GM12878 (cell line): ENCODE data around the gene INO80. TPM values are rescaled to one million over a fixed set of nuclear protein-coding genes. Genes with fewer than 3 reads are reported as not detected.

Experiments
- ATAC-seq: fragments of 200-7000 bp; cut with Tn5 transposase; 3 replicates; pipeline ENCODE4 v1.9.1; 2020; ENCODE audit warnings: mild to moderate bottlenecking, moderate library complexity
- Bru-seq: library from RNA; stranded (reverse); fragments of 400-500 nt; gene quantifications from one replicate; lab custom pipeline; 2021; lab: Mats Ljungman, UMichigan
- BruChase-seq, 2 experiments: library from RNA; stranded (reverse); fragments of 400-500 nt; gene quantifications; one replicate each; lab custom pipeline; 2021; lab: Mats Ljungman, UMichigan
- BruUV-seq: library from RNA; stranded (reverse); fragments of 400-500 nt; replicated peaks from 2 replicates; lab custom pipeline; 2021; lab: Mats Ljungman, UMichigan
- CTCF ChIA-PET: fragments of 300-600 bp; sonication (Branson Sonifier 250); formaldehyde crosslinking; extraction: SDS; loops from one replicate; lab custom pipeline; 2021; ENCODE audit warnings: inconsistent platforms; lab: Yijun Ruan, JAX
- POLR2A ChIA-PET: fragments of 350-600 bp; formaldehyde crosslinking; extraction: SDS; loops from one replicate; lab custom pipeline; 2021; ENCODE audit warnings: inconsistent platforms; lab: Charles Lee
- RAD21 ChIA-PET: fragments of 300-600 bp; sonication (Branson Sonifier 250); formaldehyde crosslinking; loops from one replicate; lab custom pipeline; 2023; ENCODE audit warnings: antibody characterized with exemption; ENCODE audit not compliant: unreplicated experiment; lab: Charles Lee
- SMC1A ChIA-PET: fragments of 300-600 bp; sonication (Branson Sonifier 250); formaldehyde crosslinking; loops from one replicate; lab custom pipeline; 2023; ENCODE audit not compliant: unreplicated experiment, uncharacterized antibody; lab: Charles Lee
- DNase-seq: peaks from one replicate; pipeline ENCODE4 v3.0.0-alpha.2; 2011; ENCODE audit warnings: low read depth, low spot score
- FAIRE-seq: peaks from 3 replicates; lab custom pipeline; 2011; peaks lifted over from hg19 to GRCh38; lab: Jason Lieb, UNC
- H2AFZ ChIP-seq: 2 replicates; pipeline ENCODE4 v1.6.0; 2011; ENCODE audit warnings: low read depth, low read length, control low read depth; ENCODE audit not compliant: control insufficient read depth
- H3K27ac ChIP-seq: 2 replicates; pipeline ENCODE4 v1.5.1; 2011; ENCODE audit warnings: control low read depth; ENCODE audit not compliant: control insufficient read depth, insufficient read depth
- H3K27me3 ChIP-seq, 2 experiments: replicated peaks in 1 of 2; 2 replicates each; pipeline versions ENCODE4 v1.6.0 to v1.6.1; 2011; ENCODE audit warnings: low read length in 1 of 2; ENCODE audit not compliant: control insufficient read depth in 2 of 2, insufficient read depth in 2 of 2
- H3K36me3 ChIP-seq, 2 experiments: 2 replicates each; pipeline ENCODE4 v1.5.1; 2011; ENCODE audit warnings: low read length in 1 of 2; ENCODE audit not compliant: control insufficient read depth in 2 of 2, insufficient read depth in 2 of 2
- H3K4me1 ChIP-seq: 2 replicates; pipeline ENCODE4 v1.6.1; 2011; ENCODE audit warnings: mild to moderate bottlenecking, low read length, moderate library complexity, mixed read lengths; ENCODE audit not compliant: control insufficient read depth, insufficient read depth
- H3K4me2 ChIP-seq: 2 replicates; pipeline ENCODE4 v1.6.0; 2011; ENCODE audit warnings: control low read depth; ENCODE audit not compliant: control insufficient read depth, insufficient read depth
- H3K4me3 ChIP-seq: fragments of 200-600 bp; sonication (generic); 2 replicates; pipeline ENCODE4 v1.5.1; 2016
- H3K79me2 ChIP-seq: 2 replicates; pipeline ENCODE4 v1.6.0; 2011; ENCODE audit warnings: low read length; ENCODE audit not compliant: control insufficient read depth, insufficient read depth
- H3K9ac ChIP-seq: 2 replicates; pipeline ENCODE4 v1.8.0; 2011; ENCODE audit warnings: low read length, control low read depth, mixed read lengths; ENCODE audit not compliant: control insufficient read depth, insufficient read depth
- H3K9me3 ChIP-seq: replicated peaks from 3 replicates; pipeline ENCODE4 v1.5.1; 2011; ENCODE audit warnings: mild to moderate bottlenecking, low read length; ENCODE audit not compliant: control insufficient read depth, insufficient read depth
- H4K20me1 ChIP-seq: 2 replicates; pipeline ENCODE4 v1.6.0; 2011; ENCODE audit not compliant: control insufficient read depth, insufficient read depth
- BCL11A ChIP-seq: IDR thresholded peaks from 2 replicates; pipeline ENCODE4 v1.6.1; 2011; ENCODE audit warnings: low read depth, low read length
- BHLHE40 ChIP-seq, 2 experiments: fragments of 450-650 bp in 1 of 2; IDR thresholded peaks; 2 replicates each; pipeline ENCODE4 v1.6.1; 2011 to 2017; ENCODE audit warnings: low read depth in 2 of 2, borderline replicate concordance in 1 of 2, improper control_type of control experiment in 1 of 2, low read length in 1 of 2, mild to moderate bottlenecking in 1 of 2
- EED ChIP-seq: sonication (generic); IDR thresholded peaks from 2 replicates; pipeline ENCODE4 v1.6.1; 2016; ENCODE audit warnings: antibody characterized with exemption, low read depth
- ELK1 ChIP-seq: IDR thresholded peaks from 2 replicates; pipeline ENCODE4 v1.6.1; 2012; ENCODE audit warnings: low read depth, low read length, improper control_type of control experiment
- FOXM1 ChIP-seq: IDR thresholded peaks from 2 replicates; pipeline ENCODE4 v1.6.1; 2012; ENCODE audit warnings: low read depth, mild to moderate bottlenecking, inconsistent platforms, low read length, moderate library complexity
- IRF4 ChIP-seq: IDR thresholded peaks from 2 replicates; pipeline ENCODE4 v1.6.1; 2011; ENCODE audit warnings: low read depth, low read length
- IRF5 ChIP-seq: fragments of 450-650 bp; IDR thresholded peaks from 2 replicates; pipeline ENCODE4 v1.6.1; 2017; ENCODE audit warnings: borderline replicate concordance
- MTA2 ChIP-seq: fragments of 450-650 bp; IDR thresholded peaks from 2 replicates; pipeline ENCODE4 v1.6.1; 2016; ENCODE audit warnings: low read depth, mild to moderate bottlenecking, moderate library complexity
- MYB ChIP-seq: fragments of 150-350 bp; IDR thresholded peaks from 2 replicates; pipeline ENCODE4 v1.6.1; 2014; ENCODE audit warnings: mild to moderate bottlenecking, low read depth, low read length, borderline replicate concordance
- NFYA ChIP-seq: IDR thresholded peaks from 2 replicates; pipeline ENCODE4 v1.6.1; 2011; ENCODE audit warnings: low read depth, mild to moderate bottlenecking, low read length, improper control_type of control experiment, borderline replicate concordance
- POLR2AphosphoS5 ChIP-seq: IDR thresholded peaks from 2 replicates; pipeline ENCODE4 v1.6.1; 2011; ENCODE audit warnings: mild to moderate bottlenecking, low read length, inconsistent platforms
- RCOR1 ChIP-seq: conservative IDR thresholded peaks from 2 replicates; pipeline ENCODE4 v1.6.1; 2012; ENCODE audit warnings: low read depth, low read length, improper control_type of control experiment
- RELA ChIP-seq: fragments of 450-650 bp; IDR thresholded peaks from 2 replicates; pipeline ENCODE4 v1.8.0; 2014; ENCODE audit warnings: borderline replicate concordance; ENCODE audit not compliant: partially characterized antibody
- SIX5 ChIP-seq: IDR thresholded peaks from 2 replicates; pipeline ENCODE4 v1.6.1; 2011; ENCODE audit warnings: mild to moderate bottlenecking, low read depth, low read length, moderate library complexity; ENCODE audit not compliant: severe bottlenecking
- ZNF24 ChIP-seq: fragments of 450-650 bp; IDR thresholded peaks from 2 replicates; pipeline ENCODE4 v1.6.1; 2017; ENCODE audit warnings: antibody characterized with exemption, mild to moderate bottlenecking
- ZNF622 ChIP-seq: fragments of 450-650 bp; IDR thresholded peaks from 2 replicates; pipeline ENCODE4 v1.6.1; 2017; ENCODE audit warnings: mild to moderate bottlenecking, inconsistent platforms
- WGBS: methylation state at CpG from one replicate; pipeline ENCODE4 v1.1.6; 2016; ENCODE audit warnings: low lambda C conversion rate; ENCODE audit not compliant: insufficient replicate concordance, insufficient coverage; ENCODE audit errors: missing lambda C conversion rate; 5-methylcytosine and 5-hydroxymethylcytosine counted together
- in situ Hi-C: fragments of 300-500 bp; cut with MboI; formaldehyde crosslinking; loops from 9 replicates; pipeline ENCODE4 v1.14.3; 2018; ENCODE audit warnings: mixed read lengths
- intact Hi-C: fragments of 100-400 bp; cut with micrococcal nuclease; formaldehyde crosslinking; loops from one replicate; pipeline ENCODE4 v1.14.2; 2022; ENCODE audit not compliant: unreplicated experiment
- long read RNA-seq, 2 experiments: library from polyadenylated mRNA; unstranded; transcript quantifications; one replicate each; pipeline ENCODE4 v2.0.0, GENCODE V29; 2019 to 2020
- polyA minus RNA-seq, 3 experiments: library from RNA; depleted of rRNA, polyadenylated mRNA; stranded (reverse); fragments of >200 nt; gene quantifications; 2 replicates each; pipeline ENCODE4 v1.2.3, GENCODE V29; 2011
- polyA plus RNA-seq, 11 experiments: library from polyadenylated mRNA; depleted of rRNA in 4 of 11; unstranded in 6 of 11; stranded (reverse) in 5 of 11; fragments of >200 nt; fragmentation: Nextera tagmentation in 4 of 11; fragmentation: Illumina TruSeq in 1 of 11; extraction: Ambion mirVana in 4 of 11; extraction: Trizol in 1 of 11; gene quantifications; 1 replicate in 1 of 11; 2 replicates in 10 of 11; pipeline versions ENCODE4 v1.2.1 to v1.2.3, GENCODE V29; 2011 to 2016; ENCODE audit warnings: inconsistent platforms in 2 of 11, missing spikeins in 2 of 11, low read depth in 1 of 11
- total RNA-seq, 4 experiments: library from RNA; depleted of rRNA in 3 of 4; stranded (reverse); fragments of >200 nt in 3 of 4; fragmentation: Illumina TruSeq in 1 of 4; extraction: Trizol in 1 of 4; gene quantifications; 2 replicates each; pipeline versions ENCODE4 v1.2.1 to v1.2.3, GENCODE V29; 2013 to 2021

The INO80 gene
- 59.4 and 61.7 TPM in 2 replicates for total RNA-seq (2013; cell fraction: nucleolus; rRNA removed)
- total RNA-seq (2014; rRNA removed): 22.8 and 24.5 TPM in 2 replicates
- 18.6 and 22.7 TPM in 2 replicates for total RNA-seq (2014; rRNA removed; fragmentation: Illumina TruSeq; extraction: Trizol)
- 24.4 and 25.0 TPM in 2 replicates for total RNA-seq (2021)
- polyA plus RNA-seq (2011; ENCODE audit: low read depth): 5.8 TPM
- 4.9 and 6.7 TPM in 2 replicates for polyA plus RNA-seq (2011; rRNA removed)
- 6.8 and 7.0 TPM in 2 replicates for polyA plus RNA-seq (2011; cell fraction: cytosol; rRNA removed)
- 9.0 and 12.8 TPM in 2 replicates for polyA plus RNA-seq (2011; cell fraction: nucleus; rRNA removed)
- 8.6 and 9.7 TPM in 2 replicates for polyA plus RNA-seq (2012)
- 19.2 and 23.4 TPM in 2 replicates for polyA plus RNA-seq (2014; fragmentation: Illumina TruSeq; extraction: Trizol)
- polyA plus RNA-seq (2014; fragmentation: Nextera tagmentation; extraction: Ambion mirVana): 1 to 10 TPM; 4.5 to 5.0 TPM
- polyA plus RNA-seq (2014; rRNA removed): 20.1 and 23.1 TPM in 2 replicates
- polyA plus RNA-seq (2016; fragmentation: Nextera tagmentation; extraction: Ambion mirVana): 1 to 10 TPM; 9.7 TPM
- 9.6 and 12.8 TPM in 2 replicates for polyA minus RNA-seq (2011; rRNA and poly(A)+ RNA removed)
- polyA minus RNA-seq (2011; cell fraction: cytosol; rRNA and poly(A)+ RNA removed): 5.7 and 10.0 TPM in 2 replicates
- polyA minus RNA-seq (2011; cell fraction: nucleus; rRNA and poly(A)+ RNA removed): 13.8 and 14.5 TPM in 2 replicates
- Bru-seq, nascent RNA: percentile 75 among the genes with signal in this experiment
- percentile 76 among the genes with signal in this experiment for BruChase-seq, experiment 1, labeled RNA remaining after a 6-hour chase
- BruChase-seq, experiment 2, labeled RNA remaining after a 2-hour chase: percentile 78 among the genes with signal in this experiment
- long read RNA-seq, experiment 1, partial matches to known transcripts: 3 of 4 reads
- long read RNA-seq, experiment 1, other reads (novel, unspliced or antisense): 1 of 4 reads
- long read RNA-seq, experiment 2, partial matches to known transcripts: 12 of 15 reads
- long read RNA-seq, experiment 2, other reads (novel, unspliced or antisense): 1 of 15 reads

GRCh38 chr15:41116116-41116961, at the start of gene INO80:
Gene INO80, minus strand, starts transcription at chr15:41116280. Its CDS starts 19,970 bp downstream, at chr15:41096310.
- BruUV-seq: TSS peak; percentile 100
- ATAC-seq (peak; percentile 83), FAIRE-seq (peak; percentile 98), DNase-seq (peak; percentile 94)
- peak within 1 kb of the TSS; percentile 79 for H3K4me3 ChIP-seq
- peak within 1 kb of the TSS; percentile 89 for H3K4me2 ChIP-seq
- CTCF ChIA-PET: interaction anchor here (1.0 kb wide), 2 partner anchors 175 to 216 kb away, joined by 4 read pairs; partner anchors contain the start of genes NUSAP1 and OIP5
- H3K4me1 ChIP-seq: no peaks in the 10 kb centered on the region
- H3K79me2 ChIP-seq: peaks cover 43% of the 10 kb centered on the region
- intact Hi-C loops (loop anchor here (2.0 to 10.0 kb wide), 2 partner anchors 216 to 272 kb away; partner anchors contain the start of genes NUSAP1, OIP5 and SPINT1), in situ Hi-C loops (no loop called here)
- peaks cover 0 to 10% of the 10 kb centered on the region in 2 experiments; a peak in 2 of 4 replicates for H3K36me3 ChIP-seq
- no peaks in the 10 kb centered on the region for H3K27me3 ChIP-seq
- H3K9ac ChIP-seq: peak within 1 kb of the TSS; percentile 86
- WGBS: under 1% methylated on average over 61 of the region's 64 CpGs
- peak within 1 kb of the TSS; percentile 85 for H3K27ac ChIP-seq
- no peaks in the 10 kb centered on the region for H4K20me1 ChIP-seq
- POLR2A ChIA-PET: interaction anchor here (1.2 kb wide), 1 partner anchor 10 kb away, joined by 4 read pairs; no protein-coding TSS in a partner anchor
- RAD21 ChIA-PET: interaction anchor here (1.0 to 1.5 kb wide), 2 partner anchors 176 to 258 kb away, joined by 3 to 4 read pairs; no protein-coding TSS in a partner anchor
- H3K9me3 ChIP-seq: no peaks in the 10 kb centered on the region
- SMC1A ChIA-PET: interaction anchor here (0.8 kb wide), 1 partner anchor 114 kb away, joined by 3 read pairs; the partner anchor contains the start of genes CHP1 and EXD1
- peak within 1 kb of the TSS; percentile 86 for H2AFZ ChIP-seq
- peak; percentile 91 for TF ChIP-seq EED
- TF ChIP-seq BCL11A: no peak
- no peak for TF ChIP-seq ZNF24
- TF ChIP-seq RCOR1: no peak; the same call in 1 of the 2 replicates
- TF ChIP-seq ELK1: peak; percentile 66
- TF ChIP-seq IRF4: peak; percentile 50; the same call in 1 of the 2 replicates
- TF ChIP-seq RELA: no peak
- TF ChIP-seq MYB: no peak
- no peak for TF ChIP-seq NFYA
- TF ChIP-seq BHLHE40 (IDR thresholded peaks at IDR 0.05; ENCODE audit: borderline replicate concordance in 1 of 2, low read depth in 2 of 2, low read length in 1 of 2): peak; percentile 58 to 84; a peak in 2 of 4 replicates
- TF ChIP-seq MTA2: peak; percentile 42; the same call in 1 of the 2 replicates
- no peak for TF ChIP-seq SIX5
- peak; percentile 90 for TF ChIP-seq POLR2AphosphoS5
- no peak for TF ChIP-seq ZNF622
- TF ChIP-seq IRF5: peak; percentile 6; the same call in 1 of the 2 replicates
- TF ChIP-seq FOXM1: no peak
